K562 (cell line): Measurements from ENCODE around the gene NEXN. TPM values are rescaled to one million over a fixed set of nuclear protein-coding genes. Genes with fewer than 3 reads are reported as not detected.
A peak's percentile ranks its signal among the peaks of the same experiment; 100 is the strongest.

Experiments
- CBX8 ChIP-seq: fragments of 200-600 bp; sonication (generic); IDR thresholded peaks from 2 replicates; pipeline ENCODE4 v1.6.1; 2012; ENCODE audit warnings: borderline replicate concordance, mixed run types, low read depth, mild to moderate bottlenecking, moderate library complexity, mixed read lengths, low read length, control low read depth, inconsistent platforms; ENCODE audit not compliant: poor library complexity, severe bottlenecking; ENCODE audit errors: extremely low read depth
- MBD2 ChIP-seq: sonication (generic); IDR thresholded peaks from 2 replicates; pipeline ENCODE4 v1.6.1; 2016; ENCODE audit warnings: low read depth, borderline replicate concordance
- NELFE ChIP-seq: IDR thresholded peaks from 2 replicates; pipeline ENCODE4 v1.6.1; 2011; ENCODE audit warnings: mild to moderate bottlenecking; ENCODE audit not compliant: insufficient read depth, insufficient read length
- PCBP2 ChIP-seq: fragments of 200-400 bp; formaldehyde crosslinking; IDR thresholded peaks from 2 replicates; pipeline ENCODE4 v1.6.1; 2018; ENCODE audit warnings: low read length, low read depth, mild to moderate bottlenecking, moderate library complexity; ENCODE audit not compliant: poor library complexity, severe bottlenecking
- PTBP1 ChIP-seq: fragments of 200-400 bp; formaldehyde crosslinking; IDR thresholded peaks from 2 replicates; pipeline ENCODE4 v1.6.1; 2017; ENCODE audit warnings: low read depth, low read length
- RBM15 ChIP-seq: fragments of 200-400 bp; formaldehyde crosslinking; IDR thresholded peaks from 2 replicates; pipeline ENCODE4 v1.6.1; 2018; ENCODE audit warnings: mild to moderate bottlenecking, low read length, moderate library complexity; ENCODE audit not compliant: insufficient read depth
- SREBF2 ChIP-seq: sonication (generic); formaldehyde crosslinking; IDR thresholded peaks from 2 replicates; pipeline ENCODE4 v1.4.0; 2020; ENCODE audit warnings: mild to moderate bottlenecking, missing genetic modification reagents
- polyA plus RNA-seq, 8 experiments: library from polyadenylated mRNA; depleted of rRNA in 4 of 8; stranded (reverse) in 5 of 8; unstranded in 3 of 8; fragments of >200 nt; fragmentation: Nextera tagmentation in 2 of 8; fragmentation: Illumina TruSeq in 1 of 8; extraction: Ambion mirVana in 2 of 8; extraction: Trizol in 1 of 8; gene quantifications; 2 replicates each; pipeline versions ENCODE4 v1.2.1 to v1.2.3, GENCODE V29; 2011 to 2014; ENCODE audit warnings: inconsistent platforms in 1 of 8, missing spikeins in 1 of 8
- total RNA-seq, 7 experiments: library from RNA; depleted of rRNA in 6 of 7; stranded (reverse); fragments of >200 nt in 6 of 7; fragmentation: Illumina TruSeq in 2 of 7; extraction: Trizol in 2 of 7; gene quantifications; 2 replicates each; pipeline versions ENCODE4 v1.2.1 to v1.2.3, GENCODE V29; 2011 to 2021; ENCODE audit warnings: low replicate concordance in 1 of 7
- TF ChIP-seq, protein P1 (sequence below), 2 experiments: fragments of 450-650 bp; formaldehyde crosslinking in 1 of 2; IDR thresholded peaks; 2 replicates each; pipeline versions ENCODE4 v1.4.0 to v1.6.1; 2014 to 2020; ENCODE audit warnings: mild to moderate bottlenecking in 2 of 2, borderline replicate concordance in 1 of 2, low read depth in 1 of 2

The NEXN gene
- total and polyA plus RNA-seq, 9 of the 15 experiments (the other 6 are each of a cell fraction or from before 2014, with no cell fraction given), result 0.18 to 1.8 (median 0.76) TPM

DNA sequence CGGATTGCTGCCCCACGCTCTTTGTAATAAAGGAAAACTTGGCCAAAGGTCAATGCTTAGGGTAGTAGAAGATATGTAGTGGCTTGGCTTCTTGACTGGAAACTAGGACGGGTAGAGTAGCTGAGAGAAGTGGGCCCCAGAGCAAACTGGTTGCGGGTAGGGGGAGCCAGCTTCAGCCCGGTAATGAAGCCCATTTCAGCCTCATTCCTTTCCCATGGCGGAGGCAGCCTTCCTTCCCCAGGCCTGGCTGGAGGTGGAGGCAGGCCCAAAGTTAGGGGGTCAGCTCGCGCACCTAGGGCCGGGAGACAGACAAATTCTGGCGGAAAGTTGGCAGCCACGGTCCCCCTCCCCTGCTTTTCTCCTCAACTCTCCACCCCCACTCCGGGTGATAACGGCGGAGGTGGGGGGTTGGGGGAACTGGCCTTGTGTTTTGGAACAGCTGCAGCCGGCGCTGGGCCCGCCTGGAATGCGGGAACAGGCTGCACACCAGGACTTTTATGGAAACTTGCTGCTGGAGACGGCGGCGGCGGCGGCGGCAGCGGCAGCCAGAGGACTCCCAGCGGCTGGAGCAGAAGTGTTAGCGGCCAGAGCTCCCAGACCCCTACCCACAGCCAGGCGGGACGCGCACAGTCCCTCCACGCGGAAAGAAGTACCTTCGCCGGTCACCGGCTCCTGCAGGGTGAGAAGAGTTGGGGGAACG is at the start of gene NEXN (continued):
- TF ChIP-seq NELFE, result no peak
- TF ChIP-seq PTBP1, result no peak
- no peak for TF ChIP-seq RBM15
- no peak for TF ChIP-seq MBD2
- TF ChIP-seq PCBP2, result no peak
- TF ChIP-seq, protein P1, sequence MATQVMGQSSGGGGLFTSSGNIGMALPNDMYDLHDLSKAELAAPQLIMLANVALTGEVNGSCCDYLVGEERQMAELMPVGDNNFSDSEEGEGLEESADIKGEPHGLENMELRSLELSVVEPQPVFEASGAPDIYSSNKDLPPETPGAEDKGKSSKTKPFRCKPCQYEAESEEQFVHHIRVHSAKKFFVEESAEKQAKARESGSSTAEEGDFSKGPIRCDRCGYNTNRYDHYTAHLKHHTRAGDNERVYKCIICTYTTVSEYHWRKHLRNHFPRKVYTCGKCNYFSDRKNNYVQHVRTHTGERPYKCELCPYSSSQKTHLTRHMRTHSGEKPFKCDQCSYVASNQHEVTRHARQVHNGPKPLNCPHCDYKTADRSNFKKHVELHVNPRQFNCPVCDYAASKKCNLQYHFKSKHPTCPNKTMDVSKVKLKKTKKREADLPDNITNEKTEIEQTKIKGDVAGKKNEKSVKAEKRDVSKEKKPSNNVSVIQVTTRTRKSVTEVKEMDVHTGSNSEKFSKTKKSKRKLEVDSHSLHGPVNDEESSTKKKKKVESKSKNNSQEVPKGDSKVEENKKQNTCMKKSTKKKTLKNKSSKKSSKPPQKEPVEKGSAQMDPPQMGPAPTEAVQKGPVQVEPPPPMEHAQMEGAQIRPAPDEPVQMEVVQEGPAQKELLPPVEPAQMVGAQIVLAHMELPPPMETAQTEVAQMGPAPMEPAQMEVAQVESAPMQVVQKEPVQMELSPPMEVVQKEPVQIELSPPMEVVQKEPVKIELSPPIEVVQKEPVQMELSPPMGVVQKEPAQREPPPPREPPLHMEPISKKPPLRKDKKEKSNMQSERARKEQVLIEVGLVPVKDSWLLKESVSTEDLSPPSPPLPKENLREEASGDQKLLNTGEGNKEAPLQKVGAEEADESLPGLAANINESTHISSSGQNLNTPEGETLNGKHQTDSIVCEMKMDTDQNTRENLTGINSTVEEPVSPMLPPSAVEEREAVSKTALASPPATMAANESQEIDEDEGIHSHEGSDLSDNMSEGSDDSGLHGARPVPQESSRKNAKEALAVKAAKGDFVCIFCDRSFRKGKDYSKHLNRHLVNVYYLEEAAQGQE (IDR thresholded peaks at IDR 0.05; ENCODE audit: borderline replicate concordance), result peak; percentile 56
- TF ChIP-seq, protein P1 (CRISPR knock-in tag; IDR thresholded peaks at IDR 0.05; ENCODE audit: low read depth), result no peak
- TF ChIP-seq CBX8, result no peak
- no peak for TF ChIP-seq SREBF2 (CRISPR knock-in tag)
